Ishikawa (cell line): ENCODE data around the gene TLE1.

Source experiments
- CEBPB ChIP-seq: IDR thresholded peaks from 2 replicates; pipeline ENCODE4 v1.6.1; 2012
- EP300 ChIP-seq: IDR thresholded peaks from 2 replicates; pipeline ENCODE4 v1.6.1; 2012; ENCODE audit warnings: borderline replicate concordance
- NFIC ChIP-seq: IDR thresholded peaks from 2 replicates; pipeline ENCODE4 v1.6.1; 2012
- ZBTB7A ChIP-seq: IDR thresholded peaks from 2 replicates; pipeline ENCODE4 v1.6.1; 2012; ENCODE audit warnings: low read depth
- TF ChIP-seq, protein P1 (sequence below): IDR thresholded peaks from 2 replicates; pipeline ENCODE4 v1.6.1; 2012
- TF ChIP-seq, protein P2 (sequence below): IDR thresholded peaks from 2 replicates; pipeline ENCODE4 v1.6.1; 2012; ENCODE audit warnings: low read depth, mild to moderate bottlenecking

DNA sequence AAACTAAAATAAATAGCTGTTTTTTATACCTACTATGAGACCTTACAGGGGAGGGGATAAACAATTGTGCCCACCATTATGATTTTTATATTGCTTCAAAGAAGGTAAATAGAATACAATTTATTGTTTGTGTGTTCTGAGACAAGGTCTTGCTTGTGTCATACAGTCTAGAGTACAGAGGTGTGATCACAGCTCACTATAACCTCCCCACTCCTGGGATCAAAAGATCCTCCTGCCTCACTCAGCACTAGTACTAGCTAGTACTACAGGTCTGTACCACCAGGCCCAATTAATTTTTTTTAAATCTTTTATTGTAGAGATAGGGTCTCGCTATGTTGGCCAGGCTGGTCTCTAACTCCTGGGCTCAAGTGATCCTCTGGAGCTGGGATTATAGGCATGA, 11.3 kb downstream of the TLE1 start:
- TF ChIP-seq EP300 (no peak), NFIC (no peak), ZBTB7A (no peak), CEBPB (no peak)
- TF ChIP-seq, protein P1, sequence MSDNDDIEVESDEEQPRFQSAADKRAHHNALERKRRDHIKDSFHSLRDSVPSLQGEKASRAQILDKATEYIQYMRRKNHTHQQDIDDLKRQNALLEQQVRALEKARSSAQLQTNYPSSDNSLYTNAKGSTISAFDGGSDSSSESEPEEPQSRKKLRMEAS: no peak
- TF ChIP-seq, protein P2, sequence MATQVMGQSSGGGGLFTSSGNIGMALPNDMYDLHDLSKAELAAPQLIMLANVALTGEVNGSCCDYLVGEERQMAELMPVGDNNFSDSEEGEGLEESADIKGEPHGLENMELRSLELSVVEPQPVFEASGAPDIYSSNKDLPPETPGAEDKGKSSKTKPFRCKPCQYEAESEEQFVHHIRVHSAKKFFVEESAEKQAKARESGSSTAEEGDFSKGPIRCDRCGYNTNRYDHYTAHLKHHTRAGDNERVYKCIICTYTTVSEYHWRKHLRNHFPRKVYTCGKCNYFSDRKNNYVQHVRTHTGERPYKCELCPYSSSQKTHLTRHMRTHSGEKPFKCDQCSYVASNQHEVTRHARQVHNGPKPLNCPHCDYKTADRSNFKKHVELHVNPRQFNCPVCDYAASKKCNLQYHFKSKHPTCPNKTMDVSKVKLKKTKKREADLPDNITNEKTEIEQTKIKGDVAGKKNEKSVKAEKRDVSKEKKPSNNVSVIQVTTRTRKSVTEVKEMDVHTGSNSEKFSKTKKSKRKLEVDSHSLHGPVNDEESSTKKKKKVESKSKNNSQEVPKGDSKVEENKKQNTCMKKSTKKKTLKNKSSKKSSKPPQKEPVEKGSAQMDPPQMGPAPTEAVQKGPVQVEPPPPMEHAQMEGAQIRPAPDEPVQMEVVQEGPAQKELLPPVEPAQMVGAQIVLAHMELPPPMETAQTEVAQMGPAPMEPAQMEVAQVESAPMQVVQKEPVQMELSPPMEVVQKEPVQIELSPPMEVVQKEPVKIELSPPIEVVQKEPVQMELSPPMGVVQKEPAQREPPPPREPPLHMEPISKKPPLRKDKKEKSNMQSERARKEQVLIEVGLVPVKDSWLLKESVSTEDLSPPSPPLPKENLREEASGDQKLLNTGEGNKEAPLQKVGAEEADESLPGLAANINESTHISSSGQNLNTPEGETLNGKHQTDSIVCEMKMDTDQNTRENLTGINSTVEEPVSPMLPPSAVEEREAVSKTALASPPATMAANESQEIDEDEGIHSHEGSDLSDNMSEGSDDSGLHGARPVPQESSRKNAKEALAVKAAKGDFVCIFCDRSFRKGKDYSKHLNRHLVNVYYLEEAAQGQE: no peak
